GM12892 (cell line): ENCODE results near the gene GALNT11.

Experiments used
- POLR2A ChIP-seq: IDR thresholded peaks from 2 replicates; pipeline ENCODE4 v1.6.1; 2011; ENCODE audit warnings: low read depth, low read length, control low read depth
- TAF1 ChIP-seq: IDR thresholded peaks from 2 replicates; pipeline ENCODE4 v1.6.1; 2011; ENCODE audit warnings: low read depth, mild to moderate bottlenecking, control low read depth, low read length, borderline replicate concordance

GRCh38 chr7:152140560-152140959, 115.1 kb downstream of the GALNT11 start:
- no peak for TF ChIP-seq TAF1
- TF ChIP-seq POLR2A: no peak
